Peyer's patch (tissue), 4 donors: ENCODE results near the gene H6PD. TPM values are rescaled to one million over a fixed set of nuclear protein-coding genes. Genes with fewer than 3 reads are reported as not detected.
A peak's percentile ranks its signal among the peaks of the same experiment; 100 is the strongest.

Experiments used
- DNase-seq, 3 donors: peaks; one replicate each; pipeline ENCODE4 v3.0.0-alpha.2; 2017 to 2019
- H3K27ac ChIP-seq, 4 donors: fragments of 200-600 bp; sonication (generic); one replicate each; pipeline ENCODE4 v1.5.1; 2016 to 2019
- H3K27me3 ChIP-seq, 2 donors: fragments of 200-600 bp; sonication (generic); one replicate each; pipeline ENCODE4 v1.5.1; 2019
- H3K36me3 ChIP-seq, 3 donors: fragments of 200-600 bp; sonication (generic); one replicate each; pipeline ENCODE4 v1.5.1; 2016 to 2019
- H3K4me1 ChIP-seq, 4 donors: fragments of 200-600 bp; sonication (generic); one replicate each; pipeline ENCODE4 v1.5.1; 2016 to 2019
- H3K4me3 ChIP-seq, 4 donors: fragments of 200-600 bp; sonication (generic); 1 replicate in 3 of 4; 2 replicates in 1 of 4; pipeline ENCODE4 v1.5.1; 2016 to 2019; ENCODE audit warnings: mild to moderate bottlenecking in 1 of 4
- H3K9me3 ChIP-seq, 4 donors: fragments of 200-600 bp; sonication (generic); one replicate each; pipeline ENCODE4 v1.5.1; 2016 to 2019; ENCODE audit warnings: mild to moderate bottlenecking in 1 of 4
- POLR2A ChIP-seq, 2 donors: fragments of 450-650 bp; IDR thresholded peaks; one replicate each; pipeline ENCODE4 v1.5.1; 2017; ENCODE audit warnings: antibody characterized with exemption in 2 of 2, mild to moderate bottlenecking in 2 of 2, moderate library complexity in 2 of 2
- total RNA-seq, 4 donors: library from RNA; depleted of rRNA; stranded (reverse); fragments of >200 nt; gene quantifications; one replicate each; pipeline ENCODE4 v1.1.0, GENCODE V29; 2016
- TF ChIP-seq, protein P1 (sequence below), 6 experiments: fragments of 450-650 bp in 4 of 6; fragments of 200-600 bp in 2 of 6; sonication (generic) in 1 of 6; IDR thresholded peaks; one replicate each; pipeline ENCODE4 v1.5.1; 2017 to 2019; ENCODE audit warnings: antibody characterized with exemption in 6 of 6, mild to moderate bottlenecking in 3 of 6, moderate library complexity in 1 of 6

H6PD gene, protein sequence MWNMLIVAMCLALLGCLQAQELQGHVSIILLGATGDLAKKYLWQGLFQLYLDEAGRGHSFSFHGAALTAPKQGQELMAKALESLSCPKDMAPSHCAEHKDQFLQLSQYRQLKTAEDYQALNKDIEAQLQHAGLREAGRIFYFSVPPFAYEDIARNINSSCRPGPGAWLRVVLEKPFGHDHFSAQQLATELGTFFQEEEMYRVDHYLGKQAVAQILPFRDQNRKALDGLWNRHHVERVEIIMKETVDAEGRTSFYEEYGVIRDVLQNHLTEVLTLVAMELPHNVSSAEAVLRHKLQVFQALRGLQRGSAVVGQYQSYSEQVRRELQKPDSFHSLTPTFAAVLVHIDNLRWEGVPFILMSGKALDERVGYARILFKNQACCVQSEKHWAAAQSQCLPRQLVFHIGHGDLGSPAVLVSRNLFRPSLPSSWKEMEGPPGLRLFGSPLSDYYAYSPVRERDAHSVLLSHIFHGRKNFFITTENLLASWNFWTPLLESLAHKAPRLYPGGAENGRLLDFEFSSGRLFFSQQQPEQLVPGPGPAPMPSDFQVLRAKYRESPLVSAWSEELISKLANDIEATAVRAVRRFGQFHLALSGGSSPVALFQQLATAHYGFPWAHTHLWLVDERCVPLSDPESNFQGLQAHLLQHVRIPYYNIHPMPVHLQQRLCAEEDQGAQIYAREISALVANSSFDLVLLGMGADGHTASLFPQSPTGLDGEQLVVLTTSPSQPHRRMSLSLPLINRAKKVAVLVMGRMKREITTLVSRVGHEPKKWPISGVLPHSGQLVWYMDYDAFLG
- 10 to 100 TPM; 23.1 to 72.9 (median 37.2) TPM for total RNA-seq

DNA sequence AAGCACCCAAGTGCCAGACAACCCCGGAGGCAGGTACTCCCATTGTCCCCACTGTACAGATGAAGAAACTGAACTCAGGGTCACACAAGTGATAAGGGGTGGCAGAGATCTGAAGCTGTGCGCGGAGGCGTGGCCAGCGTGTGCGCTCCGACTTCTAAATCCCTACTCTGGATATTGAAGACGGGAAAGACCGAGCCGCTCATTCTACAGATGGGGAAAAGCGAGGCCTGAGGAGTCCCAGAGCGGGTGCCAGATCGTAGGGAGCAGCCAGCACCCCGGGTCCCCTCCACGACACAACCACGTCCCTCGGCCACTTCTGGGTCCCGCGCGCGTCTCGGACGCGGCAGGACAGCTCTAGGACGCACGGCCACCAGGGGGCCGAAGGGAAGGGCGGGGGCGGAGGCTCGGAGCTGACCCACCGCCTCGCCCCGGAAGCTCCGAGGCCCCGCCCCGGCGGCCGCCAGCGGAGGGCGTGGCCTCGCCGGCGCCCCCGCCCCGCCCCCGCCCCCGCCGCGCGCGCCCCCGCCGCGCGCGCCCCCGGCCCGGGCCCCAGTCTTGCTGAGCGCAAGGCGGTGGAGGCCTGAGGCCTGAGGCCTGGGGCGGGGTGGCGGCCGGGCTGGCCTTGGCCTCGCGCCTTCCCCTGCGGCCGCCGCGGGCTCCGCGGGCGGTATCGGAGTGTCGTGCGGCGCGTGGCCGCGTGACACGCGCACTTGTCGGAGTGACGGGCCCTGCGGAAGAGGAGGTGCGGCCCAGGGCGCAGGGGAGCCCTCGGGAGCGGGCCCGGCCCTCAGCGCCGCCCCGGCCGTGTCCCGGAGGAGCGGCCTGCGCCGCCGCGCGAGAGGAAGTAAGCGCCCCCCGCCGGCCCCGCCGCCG is at the start of gene H6PD:
Gene H6PD, plus strand, starts transcription at position 552 of the 873 bp plus-strand sequence. CDS start 10,161 bp downstream, outside the sequence.
- Histone ChIP-seq H3K4me3 (peak within 1 kb of the TSS; percentile 44 to 81 (median 72)), H3K9me3 (no peaks in the 10 kb centered on the region), H3K27me3 (no peaks in the 10 kb centered on the region), H3K36me3 (no peaks in the 10 kb centered on the region), H3K4me1 (peaks cover 4 to 41% (median 13%) of the 10 kb centered on the region in 4 donors), H3K27ac (peak within 1 kb of the TSS; percentile 92 to 97 (median 94))
- TF ChIP-seq, protein P1, sequence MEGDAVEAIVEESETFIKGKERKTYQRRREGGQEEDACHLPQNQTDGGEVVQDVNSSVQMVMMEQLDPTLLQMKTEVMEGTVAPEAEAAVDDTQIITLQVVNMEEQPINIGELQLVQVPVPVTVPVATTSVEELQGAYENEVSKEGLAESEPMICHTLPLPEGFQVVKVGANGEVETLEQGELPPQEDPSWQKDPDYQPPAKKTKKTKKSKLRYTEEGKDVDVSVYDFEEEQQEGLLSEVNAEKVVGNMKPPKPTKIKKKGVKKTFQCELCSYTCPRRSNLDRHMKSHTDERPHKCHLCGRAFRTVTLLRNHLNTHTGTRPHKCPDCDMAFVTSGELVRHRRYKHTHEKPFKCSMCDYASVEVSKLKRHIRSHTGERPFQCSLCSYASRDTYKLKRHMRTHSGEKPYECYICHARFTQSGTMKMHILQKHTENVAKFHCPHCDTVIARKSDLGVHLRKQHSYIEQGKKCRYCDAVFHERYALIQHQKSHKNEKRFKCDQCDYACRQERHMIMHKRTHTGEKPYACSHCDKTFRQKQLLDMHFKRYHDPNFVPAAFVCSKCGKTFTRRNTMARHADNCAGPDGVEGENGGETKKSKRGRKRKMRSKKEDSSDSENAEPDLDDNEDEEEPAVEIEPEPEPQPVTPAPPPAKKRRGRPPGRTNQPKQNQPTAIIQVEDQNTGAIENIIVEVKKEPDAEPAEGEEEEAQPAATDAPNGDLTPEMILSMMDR (IDR thresholded peaks at IDR 0.05), result peak; percentile 63 to 94 (median 85)
- peak; percentile 49 to 85 for TF ChIP-seq POLR2A (IDR thresholded peaks at IDR 0.05)
- peak; percentile 79 to 93 (median 92) for DNase-seq

DNA sequence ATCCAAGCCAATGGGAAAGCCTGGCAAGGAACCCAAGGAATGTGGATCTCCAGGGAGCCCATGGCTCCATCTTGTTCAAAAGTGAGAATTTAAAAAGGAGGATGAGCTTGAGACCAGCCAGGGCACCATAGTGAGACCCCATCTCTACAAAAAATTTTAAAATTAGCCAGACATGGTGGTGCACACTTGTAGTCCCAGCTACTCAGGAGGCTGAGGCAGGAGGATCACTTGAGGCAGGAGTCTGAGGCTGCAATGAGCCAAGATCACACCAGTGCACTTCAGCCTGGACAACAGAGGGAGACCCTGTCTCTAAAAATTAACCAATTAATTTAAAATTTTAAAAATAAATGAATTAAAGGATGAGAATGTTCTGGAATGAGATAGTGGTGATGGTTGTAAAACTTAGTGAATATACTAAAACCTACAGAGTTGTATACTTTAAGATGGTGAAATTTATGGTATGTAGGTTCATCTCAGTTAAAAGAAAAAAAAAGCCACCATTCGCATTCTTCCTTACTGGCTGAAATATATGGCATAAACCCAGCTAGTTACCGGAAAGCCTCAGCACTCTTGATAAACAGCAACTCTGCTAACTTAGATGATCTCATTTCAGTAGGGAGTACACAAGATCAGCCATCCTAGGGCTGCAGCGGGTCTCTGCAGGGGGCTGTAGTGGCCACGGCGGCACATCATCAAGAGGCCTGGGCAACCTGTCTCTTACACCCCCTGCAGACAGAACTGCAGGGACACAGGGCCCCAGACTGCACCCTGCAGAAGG is 48.3 kb upstream of the H6PD start:
- Histone ChIP-seq H3K36me3 (no peaks in the 10 kb centered on the region), H3K4me1 (peaks cover 0 to 17% (median 4%) of the 10 kb centered on the region in 4 donors), H3K27me3 (no peaks in the 10 kb centered on the region), H3K27ac (no peak overlapping the region), H3K9me3 (no peaks in the 10 kb centered on the region), H3K4me3 (no peak overlapping the region)
- TF ChIP-seq POLR2A (IDR thresholded peaks at IDR 0.05), result no peak
- TF ChIP-seq, protein P1 (IDR thresholded peaks at IDR 0.05), result no peak
- no peak for DNase-seq

DNA sequence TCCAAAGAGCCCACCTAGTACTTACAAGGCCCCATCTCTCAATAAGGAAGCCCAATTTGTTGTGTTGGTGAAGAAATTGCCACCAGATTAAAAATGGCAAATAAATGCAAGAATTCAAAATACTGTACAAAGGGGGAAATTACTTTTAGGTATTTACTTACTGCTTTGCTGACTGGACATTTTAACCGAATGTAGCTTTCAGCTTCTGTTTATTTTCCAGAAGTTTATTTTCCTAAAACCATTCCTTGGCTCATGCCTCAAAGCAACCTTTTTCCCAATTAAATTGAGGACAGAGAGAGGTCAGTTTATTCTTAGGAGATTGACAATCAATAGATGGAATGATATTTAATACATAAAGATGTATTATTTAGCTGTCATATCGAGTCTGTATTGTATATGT is 47.6 kb upstream of the H6PD start:
- DNase-seq, result no peak
- Histone ChIP-seq H3K9me3 (no peaks in the 10 kb centered on the region), H3K27me3 (no peaks in the 10 kb centered on the region), H3K36me3 (no peaks in the 10 kb centered on the region), H3K4me1 (peaks cover 0 to 10% (median 4%) of the 10 kb centered on the region in 4 donors), H3K4me3 (no peak overlapping the region), H3K27ac (no peak overlapping the region)
- TF ChIP-seq POLR2A (IDR thresholded peaks at IDR 0.05), result no peak
- TF ChIP-seq, protein P1 (IDR thresholded peaks at IDR 0.05), result no peak

DNA sequence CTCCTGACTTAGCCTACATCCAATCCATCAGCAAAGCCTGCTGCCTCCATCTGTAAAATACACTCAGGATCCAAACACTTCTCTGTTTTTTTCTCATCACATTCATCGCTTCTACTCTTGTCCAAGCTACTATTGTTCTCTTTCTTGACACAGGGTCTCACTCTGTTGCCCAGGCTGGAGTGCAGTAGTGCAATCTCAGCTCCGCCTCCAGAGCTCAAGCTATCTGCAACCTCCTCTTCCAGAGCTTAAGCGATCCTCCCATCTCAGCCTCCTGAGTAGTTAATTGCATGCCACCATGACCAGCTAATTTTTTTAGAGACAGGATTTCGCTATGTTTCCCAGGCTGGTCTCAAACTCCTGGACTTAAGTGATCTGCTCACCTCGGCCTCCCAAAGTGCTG is 44.3 kb upstream of the H6PD start:
- no peaks in the 10 kb centered on the region for H3K4me1 ChIP-seq
- no peak for TF ChIP-seq POLR2A (IDR thresholded peaks at IDR 0.05)
- H3K36me3 ChIP-seq, result no peaks in the 10 kb centered on the region
- no peaks in the 10 kb centered on the region for H3K27me3 ChIP-seq
- no peak overlapping the region for H3K27ac ChIP-seq
- no peak overlapping the region for H3K4me3 ChIP-seq
- DNase-seq, result no peak
- H3K9me3 ChIP-seq, result no peaks in the 10 kb centered on the region

DNA sequence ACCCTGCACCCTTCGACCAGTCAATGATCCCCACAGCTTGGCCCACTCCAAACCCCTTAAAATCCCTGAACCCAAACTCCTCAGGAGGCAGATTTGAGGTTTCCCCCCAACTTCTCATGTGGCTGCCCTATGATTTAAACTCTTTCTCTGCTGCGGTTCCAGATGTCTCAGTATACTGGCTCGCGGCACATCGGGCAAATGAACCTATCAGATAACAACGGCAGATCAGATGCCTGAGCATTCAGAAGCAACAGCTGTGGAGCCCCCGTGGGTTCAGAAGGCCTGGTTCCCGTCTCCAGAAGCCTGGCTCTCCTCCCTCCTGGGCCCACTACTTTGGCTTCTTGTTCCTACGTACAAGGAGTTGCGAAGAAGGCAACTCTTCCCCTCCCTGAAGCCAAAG is 43.3 kb upstream of the H6PD start:
- TF ChIP-seq, protein P1 (IDR thresholded peaks at IDR 0.05), result no peak
- no peak for TF ChIP-seq POLR2A (IDR thresholded peaks at IDR 0.05)

More for the DNA sequence above, 43.3 kb upstream of the H6PD start:
- Histone ChIP-seq H3K36me3 (no peaks in the 10 kb centered on the region), H3K4me1 (peaks cover 0 to under 1% (median 0%) of the 10 kb centered on the region in 4 donors), H3K27me3 (no peaks in the 10 kb centered on the region), H3K27ac (no peak overlapping the region), H3K4me3 (no peak overlapping the region), H3K9me3 (no peaks in the 10 kb centered on the region)
- DNase-seq, result no peak
